GM21515 (cell line): Measurements from ENCODE around the gene BDKRB1.

Experiments used
- ATAC-seq: cut with Tn5 transposase; IDR thresholded peaks from one replicate; pipeline ENCODE4 v1.9.1; 2021; ENCODE audit not compliant: unreplicated experiment

BDKRB1 gene

DNA sequence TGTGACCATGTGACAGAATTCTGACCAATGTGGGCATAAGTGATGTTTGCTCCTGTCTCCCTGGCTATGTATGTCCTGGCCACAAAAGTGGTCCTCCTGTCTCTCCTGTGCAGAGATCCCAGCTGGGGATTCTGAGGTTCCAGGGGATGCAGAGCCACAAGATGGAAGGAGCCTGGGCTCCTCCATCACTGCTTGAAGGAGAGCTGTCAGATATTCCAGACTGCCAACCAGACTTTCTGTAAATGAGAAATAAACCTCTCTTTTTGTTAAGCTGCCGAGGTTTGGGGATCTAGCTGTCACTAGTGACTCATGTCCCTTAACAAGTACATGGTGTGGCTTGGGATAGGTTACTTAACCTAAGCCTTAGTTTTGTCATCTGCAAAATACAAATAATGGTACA, 21.9 kb downstream of the BDKRB1 start:
- no peak for ATAC-seq

DNA sequence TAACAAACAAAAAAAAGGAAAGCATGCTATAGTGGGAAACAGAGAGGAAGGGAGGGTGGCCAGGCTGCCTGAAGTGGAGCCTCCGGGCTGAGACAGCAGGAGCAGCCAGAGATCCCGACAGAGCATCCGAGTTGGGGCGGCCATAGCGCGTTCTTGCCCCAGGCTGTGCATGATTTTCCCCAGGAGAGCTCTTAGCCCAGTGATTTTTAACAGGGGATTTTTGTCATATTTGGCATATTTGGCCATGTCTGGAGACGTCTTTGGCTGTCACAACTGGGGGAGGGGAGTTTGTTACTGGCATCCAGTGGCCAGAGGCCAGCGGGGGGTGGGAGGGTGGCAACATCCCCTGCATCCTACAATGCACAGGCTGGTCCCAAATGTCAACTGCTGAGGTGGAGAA, 23.6 kb downstream of the BDKRB1 start:
- no peak for ATAC-seq

DNA sequence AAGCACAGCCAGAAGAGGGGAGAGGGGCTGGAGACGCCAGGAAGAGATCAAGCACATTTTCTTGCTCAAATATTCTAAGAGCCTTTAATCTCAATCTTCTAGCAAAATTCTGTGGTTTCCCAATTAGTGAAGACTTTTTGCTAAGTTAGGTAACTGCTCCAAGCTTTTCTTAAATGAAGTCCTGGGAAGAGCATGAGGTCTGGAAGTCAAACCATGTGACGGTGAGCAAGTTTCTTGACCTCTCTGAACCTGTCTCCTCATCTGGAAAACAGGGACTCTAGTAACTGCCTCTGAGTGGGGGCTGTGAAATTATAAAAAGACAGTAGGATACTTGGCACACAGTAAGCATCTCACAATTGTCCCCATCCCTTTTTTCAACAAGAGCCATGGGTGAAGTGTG, 24.1 kb downstream of the BDKRB1 start:
- ATAC-seq, result no peak

DNA sequence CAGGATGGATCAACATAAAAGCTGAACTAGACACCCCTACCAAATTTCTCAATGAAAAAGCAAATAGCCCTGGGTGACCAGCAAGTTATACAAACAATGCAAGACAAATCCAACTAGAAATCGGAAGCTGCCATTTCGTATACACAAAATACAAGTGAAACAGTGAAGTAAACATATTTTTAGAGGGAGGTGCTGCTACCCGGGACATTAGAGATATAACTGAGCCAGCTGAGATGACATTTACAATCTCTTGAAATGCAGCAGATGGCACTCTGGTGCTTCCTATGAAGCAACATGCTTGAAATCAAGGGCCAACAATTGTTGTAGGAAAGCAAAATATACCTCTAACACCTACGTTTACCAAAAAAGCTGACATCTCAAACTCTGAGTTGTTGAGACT, 25.5 kb downstream of the BDKRB1 start:
- no peak for ATAC-seq

DNA sequence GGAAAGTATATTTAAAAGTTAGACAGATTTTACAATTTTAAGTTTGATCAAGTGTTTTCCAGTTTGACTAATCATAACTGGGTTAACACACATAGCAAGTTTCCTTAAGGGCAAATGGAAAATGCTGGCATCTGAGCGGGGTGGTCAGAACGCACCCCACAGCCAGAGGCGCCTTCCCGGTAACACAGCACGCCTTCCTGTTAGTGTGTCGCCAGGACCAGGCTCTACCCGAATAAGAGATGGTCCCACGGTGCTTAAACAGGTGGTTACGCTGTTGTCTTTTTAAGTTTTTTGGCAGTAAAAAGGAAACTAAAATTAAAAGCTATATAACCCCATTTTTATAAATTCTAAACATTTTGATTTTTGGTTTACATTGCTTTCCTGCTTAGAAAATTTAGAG, 28.0 kb downstream of the BDKRB1 start:
- ATAC-seq, result no peak

DNA sequence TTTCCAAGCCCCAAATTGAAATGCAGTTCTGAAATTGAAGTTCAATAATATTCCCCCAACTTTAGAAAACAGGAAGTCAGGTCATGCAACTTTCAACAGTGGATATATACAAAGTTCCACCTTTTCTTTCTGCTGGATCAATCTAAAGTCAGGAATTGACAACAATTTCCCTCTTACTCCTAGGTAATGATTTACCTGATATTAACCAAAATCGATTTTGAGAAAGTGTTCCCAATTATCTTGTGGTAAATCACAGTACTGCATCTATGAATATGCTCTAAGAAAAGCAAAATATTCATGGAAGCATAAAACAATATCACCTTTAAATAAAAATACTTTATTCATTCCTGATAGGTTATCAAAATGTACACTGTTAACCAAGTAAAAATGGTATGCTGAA, 28.4 kb downstream of the BDKRB1 start:
- no peak for ATAC-seq

DNA sequence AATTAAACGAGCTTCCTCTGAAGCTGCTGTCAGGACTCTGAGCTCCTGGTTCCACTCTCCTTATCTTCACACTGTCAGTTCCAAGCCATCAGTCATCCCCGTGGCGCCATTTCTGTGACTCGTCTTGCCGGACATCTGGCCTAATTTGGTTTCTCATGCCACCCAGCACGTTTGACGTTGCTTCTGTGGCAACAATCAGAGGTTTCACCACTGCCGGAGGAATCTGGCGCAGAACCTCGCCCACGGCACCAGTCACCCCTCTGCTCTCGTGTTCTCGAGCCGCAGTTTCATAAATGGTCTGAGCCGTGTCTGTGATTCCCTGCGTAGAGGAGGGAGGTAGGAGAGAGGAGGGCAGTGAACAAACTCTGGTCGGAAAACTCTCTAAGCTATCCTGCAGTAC, 29.7 kb downstream of the BDKRB1 start:
- ATAC-seq, result no peak

DNA sequence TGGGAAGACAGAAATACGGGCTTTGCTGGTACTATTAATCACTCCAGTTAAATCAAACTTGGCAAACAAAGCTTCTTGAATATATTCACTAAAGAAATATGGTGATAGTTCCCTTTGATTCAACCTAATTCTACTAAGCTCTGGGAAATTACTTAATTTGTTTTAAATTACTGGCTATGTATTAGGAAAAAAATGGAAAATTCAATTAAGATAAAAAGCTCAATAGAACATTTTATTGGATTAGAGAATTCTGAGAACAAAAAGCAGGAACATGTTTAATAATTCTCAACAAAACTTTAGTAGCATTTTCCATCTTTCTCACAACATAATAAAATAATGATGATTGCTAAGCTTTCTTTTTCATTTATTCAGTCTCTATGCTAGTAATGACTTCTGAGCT, 30.2 kb downstream of the BDKRB1 start:
- no peak for ATAC-seq

DNA sequence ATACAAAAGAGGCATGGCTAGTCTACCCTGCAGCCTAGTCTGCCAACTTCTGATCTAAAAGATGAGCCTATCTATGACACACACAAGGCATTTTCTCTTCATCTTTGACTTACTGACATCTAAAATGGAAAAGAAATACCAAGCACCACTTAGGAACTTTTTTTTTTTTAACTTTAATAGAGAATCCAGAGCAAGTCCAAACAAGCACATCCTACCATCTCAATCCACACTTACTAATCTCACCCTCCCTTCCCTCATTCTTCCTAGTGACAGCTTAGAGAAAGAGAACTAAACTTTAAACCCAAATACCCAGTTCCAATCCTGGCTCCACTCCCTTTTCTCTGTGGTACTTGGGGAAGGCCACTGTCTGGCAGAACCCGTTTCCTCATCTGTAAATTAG, 31.8 kb downstream of the BDKRB1 start:
- no peak for ATAC-seq

DNA sequence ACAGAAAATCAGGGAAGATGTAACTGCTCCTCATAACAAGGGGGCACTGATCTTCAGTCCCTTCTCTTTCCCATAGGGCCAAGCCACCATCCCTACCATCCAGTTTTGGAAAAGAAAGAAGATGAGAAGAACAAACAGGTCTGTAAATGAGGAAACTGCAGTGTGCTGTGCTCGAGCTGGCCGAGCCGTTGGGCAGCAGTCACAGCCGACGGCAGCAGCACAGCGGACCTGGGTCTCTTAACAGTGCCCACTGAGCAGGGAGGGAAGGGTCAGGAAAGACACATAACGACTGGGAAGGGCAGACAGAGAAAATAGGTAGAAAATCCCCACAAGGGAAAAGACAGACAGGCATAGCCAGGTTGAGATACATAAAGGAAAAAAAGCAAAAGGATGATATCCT, 38.2 kb downstream of the BDKRB1 start:
- ATAC-seq, result no peak

DNA sequence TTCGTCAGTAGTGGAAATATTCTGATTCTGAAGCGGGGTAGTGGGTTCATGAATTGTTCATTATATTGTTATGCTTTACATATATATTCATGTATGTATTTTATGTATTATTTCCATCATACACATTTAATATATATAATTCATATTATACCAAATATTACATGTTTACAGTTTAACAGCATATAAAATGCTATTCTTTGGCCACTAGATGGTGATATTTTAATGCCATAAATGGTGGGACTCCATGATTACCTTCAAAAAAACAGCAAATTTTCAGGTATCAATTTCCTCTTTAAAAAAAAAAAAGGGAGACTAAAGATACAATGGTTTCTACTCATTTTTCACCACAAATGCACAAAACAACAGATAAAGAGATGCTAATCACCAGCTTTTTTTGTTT, 41.0 kb downstream of the BDKRB1 start:
- no peak for ATAC-seq

DNA sequence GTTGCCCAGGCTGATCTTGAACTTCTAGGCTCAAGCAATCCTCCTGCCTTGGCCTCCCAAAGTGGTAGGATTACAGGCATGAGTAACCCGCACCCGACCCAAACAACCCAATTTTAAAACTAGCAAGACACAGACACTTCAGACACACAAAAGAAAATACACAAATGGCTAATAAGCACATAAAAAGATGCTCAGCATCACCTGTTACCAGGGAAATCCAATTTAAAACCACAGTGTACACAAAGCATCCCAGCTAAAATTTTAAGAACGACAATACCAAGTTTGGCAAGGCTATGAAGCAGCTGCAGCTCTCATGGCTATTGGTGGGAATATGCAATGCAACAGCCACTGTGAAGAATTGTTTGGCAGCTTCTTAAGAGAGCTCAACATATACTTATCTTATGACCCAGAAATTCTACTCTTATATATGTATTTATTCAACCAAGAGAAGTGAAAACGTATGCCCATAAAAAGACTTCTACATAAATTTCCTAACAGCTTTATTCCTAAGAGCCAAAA, 42.0 kb downstream of the BDKRB1 start:
- no peak for ATAC-seq

DNA sequence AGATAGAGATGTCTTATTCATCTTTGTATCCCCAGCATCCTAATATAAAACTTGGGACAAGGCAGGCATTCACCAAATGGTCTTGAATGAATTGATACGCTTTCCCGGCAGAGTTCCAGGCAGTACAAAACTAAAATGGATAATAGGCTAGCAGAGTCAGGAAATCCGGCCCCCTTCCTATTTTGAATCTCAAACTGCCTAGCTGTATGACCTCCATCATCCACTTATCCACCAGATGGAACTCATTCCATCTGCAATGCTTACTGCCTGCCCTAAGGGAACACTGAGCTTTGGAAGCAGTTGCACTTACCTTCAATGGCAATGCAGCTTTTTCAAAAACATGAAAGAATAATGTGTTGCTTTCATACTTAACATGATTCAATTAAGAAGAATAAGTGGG, 43.4 kb downstream of the BDKRB1 start:
- no peak for ATAC-seq

DNA sequence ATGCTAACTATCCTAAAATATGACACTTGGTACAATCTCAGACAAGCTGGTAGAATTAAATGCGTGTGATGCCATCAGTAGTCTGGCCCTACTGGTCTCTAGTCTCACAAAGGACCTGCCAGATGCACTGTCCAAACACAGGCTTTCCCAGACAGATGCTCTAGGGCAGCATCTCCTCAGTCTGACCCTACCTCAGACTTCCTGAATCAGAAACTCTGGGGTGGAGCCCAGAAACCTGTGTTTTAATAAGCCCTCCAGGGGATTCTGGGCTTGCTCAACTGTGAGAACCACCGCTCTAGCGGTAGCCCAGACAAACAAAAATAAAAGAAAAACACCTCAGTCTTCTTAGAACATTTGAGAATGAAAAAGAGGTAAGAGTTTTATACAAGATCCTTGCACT, 48.0 kb downstream of the BDKRB1 start:
- ATAC-seq, result no peak

DNA sequence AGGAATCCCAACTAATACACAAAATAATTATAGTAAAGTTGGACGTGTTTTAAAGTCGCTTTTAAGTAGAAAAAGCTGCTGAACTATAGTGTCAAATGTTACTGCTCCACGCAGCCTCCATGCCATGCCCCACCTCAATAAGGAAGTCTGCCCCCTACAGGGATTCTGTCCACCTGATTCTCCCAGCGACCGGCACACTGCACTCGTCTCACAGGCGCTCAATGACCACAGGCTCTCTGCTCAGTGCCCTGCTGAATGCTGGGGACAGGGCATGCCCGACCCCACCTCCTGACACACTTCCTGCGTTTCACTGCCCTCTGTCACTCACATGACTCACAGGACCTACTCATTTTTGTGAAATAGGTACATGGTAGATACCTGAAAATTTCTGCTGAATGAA, 48.9 kb downstream of the BDKRB1 start:
- ATAC-seq, result no peak

DNA sequence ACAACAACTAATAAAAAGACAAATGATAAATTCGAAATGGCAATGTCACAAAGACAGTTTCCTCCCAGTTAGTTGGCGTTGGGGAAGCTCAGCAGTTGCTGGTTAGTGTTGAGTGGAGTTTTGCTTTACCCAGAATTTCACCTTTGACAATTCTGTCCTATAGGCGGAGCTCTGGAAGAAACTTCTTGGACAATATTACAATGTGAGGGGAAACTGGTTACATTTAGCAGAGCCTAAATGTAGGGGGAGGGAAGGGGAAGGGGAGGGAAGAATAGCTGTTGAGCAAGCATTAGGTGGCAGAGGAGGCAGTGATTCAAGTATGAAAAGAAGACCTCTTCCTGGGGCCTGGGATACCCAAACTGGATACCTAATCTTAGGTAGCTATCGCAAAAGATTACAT, 51.4 kb downstream of the BDKRB1 start:
- no peak for ATAC-seq

DNA sequence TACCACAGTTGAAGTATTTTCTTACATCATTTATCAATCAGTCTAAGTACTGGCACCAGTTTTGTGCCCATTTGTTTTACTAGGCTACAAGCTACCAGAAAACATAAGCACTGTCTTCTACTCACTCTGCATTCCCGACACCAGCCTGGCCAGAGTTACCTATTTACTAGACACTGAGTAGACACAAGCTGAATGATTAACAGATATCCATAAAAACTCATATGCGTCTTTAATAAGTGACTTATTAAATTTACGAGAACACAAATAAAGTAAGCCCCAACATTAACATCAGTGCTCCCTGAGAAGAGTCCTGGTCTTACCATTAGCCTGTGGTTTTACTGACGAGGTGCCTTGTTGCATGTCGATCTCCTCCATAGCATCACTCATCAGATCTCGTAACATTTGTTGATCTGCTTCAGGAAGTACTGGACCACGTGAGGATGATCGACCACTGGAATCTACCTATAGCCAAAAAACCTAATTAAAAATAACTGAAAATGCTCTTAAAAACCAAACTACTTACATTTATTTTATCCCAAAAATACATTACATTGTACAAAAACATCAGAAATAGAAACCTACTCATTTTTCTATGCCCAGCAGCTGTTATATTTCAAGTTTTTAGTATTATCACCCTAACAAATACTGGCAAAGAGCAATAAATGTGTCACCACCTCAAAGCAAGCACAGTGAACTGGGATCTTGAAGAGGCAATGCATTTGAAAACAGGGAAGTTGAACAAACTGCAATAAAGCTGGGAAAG, 53.3 kb downstream of the BDKRB1 start:
- ATAC-seq, result no peak

DNA sequence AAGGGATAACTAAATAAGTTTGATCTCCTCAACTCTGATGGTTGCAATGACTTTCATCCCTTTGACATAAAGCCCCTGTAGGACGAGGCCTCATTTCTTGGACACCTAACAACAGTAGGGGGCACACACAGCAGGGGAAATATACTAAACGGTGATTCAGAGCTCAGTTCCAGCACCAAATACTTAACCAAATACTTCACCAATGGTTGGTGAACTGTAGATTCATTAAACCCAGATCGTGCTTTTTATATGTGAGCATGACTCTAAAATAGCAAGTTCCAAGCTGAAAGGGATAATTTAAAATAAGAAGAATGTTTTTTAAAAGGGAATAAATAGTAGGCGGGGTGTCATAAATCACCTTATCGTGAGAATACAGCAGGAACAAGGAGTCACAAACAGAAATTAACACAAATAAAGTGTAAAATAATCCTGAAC, 53.9 kb downstream of the BDKRB1 start:
- ATAC-seq, result no peak

DNA sequence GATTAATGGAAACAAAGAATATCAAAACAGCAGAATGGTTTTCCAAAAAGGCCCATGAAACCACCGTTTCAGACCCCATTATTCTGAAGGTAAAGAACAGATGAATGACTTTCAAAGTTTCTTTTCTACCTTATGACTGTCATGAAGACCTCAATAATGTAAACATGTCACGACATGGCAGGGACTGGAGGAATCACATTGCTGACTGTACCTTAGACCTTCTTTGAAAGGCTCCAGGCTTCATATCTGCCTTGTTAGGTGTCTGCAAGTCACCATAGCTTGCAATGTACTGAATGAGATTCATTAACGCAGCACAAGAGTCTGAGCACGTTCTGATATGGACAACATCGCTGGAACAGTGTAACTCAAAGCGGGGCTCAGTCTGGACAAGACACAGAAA, 54.9 kb downstream of the BDKRB1 start:
- no peak for ATAC-seq
